ENCODE measurements around the gene COMMD1.

Gene COMMD1

DNA sequence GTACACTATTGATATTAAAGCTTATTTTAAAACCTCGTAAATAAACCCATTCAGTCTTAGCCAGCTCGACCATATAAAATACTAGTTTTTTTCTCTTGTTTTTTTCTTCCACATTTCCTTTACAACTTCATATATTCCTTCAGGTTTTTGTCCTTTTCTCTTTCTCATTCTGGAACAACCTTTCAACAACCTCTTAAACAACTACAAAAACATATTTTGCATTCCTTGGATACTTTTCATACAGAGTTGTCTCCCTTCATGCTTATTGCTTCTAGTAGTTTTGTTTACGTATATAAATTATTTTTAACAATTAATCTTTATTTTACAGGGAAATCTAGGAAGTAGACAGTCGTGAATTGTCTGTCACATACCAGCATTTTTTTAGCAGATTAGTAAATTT is 41.2 kb downstream of the COMMD1 start:
- TF ChIP-seq, protein P1, sequence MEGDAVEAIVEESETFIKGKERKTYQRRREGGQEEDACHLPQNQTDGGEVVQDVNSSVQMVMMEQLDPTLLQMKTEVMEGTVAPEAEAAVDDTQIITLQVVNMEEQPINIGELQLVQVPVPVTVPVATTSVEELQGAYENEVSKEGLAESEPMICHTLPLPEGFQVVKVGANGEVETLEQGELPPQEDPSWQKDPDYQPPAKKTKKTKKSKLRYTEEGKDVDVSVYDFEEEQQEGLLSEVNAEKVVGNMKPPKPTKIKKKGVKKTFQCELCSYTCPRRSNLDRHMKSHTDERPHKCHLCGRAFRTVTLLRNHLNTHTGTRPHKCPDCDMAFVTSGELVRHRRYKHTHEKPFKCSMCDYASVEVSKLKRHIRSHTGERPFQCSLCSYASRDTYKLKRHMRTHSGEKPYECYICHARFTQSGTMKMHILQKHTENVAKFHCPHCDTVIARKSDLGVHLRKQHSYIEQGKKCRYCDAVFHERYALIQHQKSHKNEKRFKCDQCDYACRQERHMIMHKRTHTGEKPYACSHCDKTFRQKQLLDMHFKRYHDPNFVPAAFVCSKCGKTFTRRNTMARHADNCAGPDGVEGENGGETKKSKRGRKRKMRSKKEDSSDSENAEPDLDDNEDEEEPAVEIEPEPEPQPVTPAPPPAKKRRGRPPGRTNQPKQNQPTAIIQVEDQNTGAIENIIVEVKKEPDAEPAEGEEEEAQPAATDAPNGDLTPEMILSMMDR (IDR thresholded peaks at IDR 0.05; ENCODE audit: low read depth, low read length, poor library complexity, severe bottlenecking), result no peak
- TF ChIP-seq EZH2phosphoT487 (IDR thresholded peaks at IDR 0.05; ENCODE audit: borderline replicate concordance, low read length), result no peak
- no peaks in the 10 kb centered on the region for H3K27me3 ChIP-seq (ENCODE audit: control insufficient read depth, low read length)
- no peaks in the 10 kb centered on the region for H3F3A ChIP-seq (ENCODE audit: control insufficient read depth, insufficient read depth)
- H4K20me1 ChIP-seq (ENCODE audit: control insufficient read depth, insufficient read depth, low read depth, low read length), result no peaks in the 10 kb centered on the region
- H3K4me1 ChIP-seq (ENCODE audit: control insufficient read depth, low read length), result no peaks in the 10 kb centered on the region
- no peaks in the 10 kb centered on the region; the same call in 1 of the 2 replicates for H3K9me3 ChIP-seq (ENCODE audit: control insufficient read depth, insufficient read depth, low read length)
- no peaks in the 10 kb centered on the region for H3K79me2 ChIP-seq (ENCODE audit: control insufficient read depth, low read length)
- no peak overlapping the region for H3K27ac ChIP-seq (ENCODE audit: low read depth, low read length)
- no peak overlapping the region for H3K4me3 ChIP-seq (ENCODE audit: low read length)
- no peak overlapping the region for H3K4me2 ChIP-seq (ENCODE audit: low read length)
- no peaks in the 10 kb centered on the region for H3K36me3 ChIP-seq (ENCODE audit: control insufficient read depth, low read length)
- no peaks in the 10 kb centered on the region for H3K9me2 ChIP-seq (replicated peaks; ENCODE audit: control insufficient read depth, low read length)

DNA sequence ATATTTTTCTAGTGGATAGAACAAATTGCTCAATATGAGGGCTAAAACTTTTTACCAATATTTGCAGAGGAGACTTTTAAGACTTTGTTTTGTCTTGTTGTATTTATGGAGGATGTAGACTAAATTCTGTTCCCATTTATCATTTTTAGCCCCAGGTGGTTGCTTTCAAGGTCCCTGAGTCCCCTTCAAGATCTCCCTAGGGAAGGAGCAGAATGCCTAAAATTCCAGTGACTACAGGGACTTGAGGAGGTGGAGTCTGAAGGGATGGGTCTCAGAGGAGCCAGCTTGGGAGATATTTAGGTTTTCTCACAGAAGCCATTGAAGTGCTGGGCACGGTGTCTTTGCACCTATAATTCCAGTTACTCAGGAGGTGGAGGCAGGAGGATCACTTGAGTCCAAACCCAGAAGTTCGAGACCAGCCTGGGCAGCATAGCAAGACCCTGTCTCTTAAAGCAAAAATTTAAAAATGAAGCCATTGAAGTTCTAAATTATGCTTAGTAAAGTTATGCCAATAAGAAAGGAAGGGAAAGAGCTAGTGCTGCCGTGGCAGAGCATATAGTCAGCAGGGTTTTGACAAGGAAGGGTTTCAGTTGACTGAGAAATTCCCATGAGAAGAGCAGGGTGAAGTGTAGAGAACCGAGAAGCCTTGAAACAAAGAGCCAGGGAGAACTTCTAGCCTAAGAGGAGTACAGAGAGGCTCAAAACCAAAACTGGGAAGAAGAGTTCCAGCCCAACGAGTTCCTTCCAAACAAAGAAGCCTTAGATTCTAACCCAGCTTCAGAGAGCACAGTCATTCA is 43.4 kb downstream of the COMMD1 start:
- no peaks in the 10 kb centered on the region for H3K27me3 ChIP-seq (ENCODE audit: control insufficient read depth, low read length)
- no peaks in the 10 kb centered on the region for H3K9me2 ChIP-seq (replicated peaks; ENCODE audit: control insufficient read depth, low read length)
- peaks cover 6% of the 10 kb centered on the region for H3K9me3 ChIP-seq (ENCODE audit: control insufficient read depth, insufficient read depth, low read length)
- H3F3A ChIP-seq (ENCODE audit: control insufficient read depth, insufficient read depth), result no peaks in the 10 kb centered on the region
- H3K4me2 ChIP-seq (ENCODE audit: low read length), result no peak overlapping the region
- no peaks in the 10 kb centered on the region for H3K4me1 ChIP-seq (ENCODE audit: control insufficient read depth, low read length)
- H3K79me2 ChIP-seq (ENCODE audit: control insufficient read depth, low read length), result no peaks in the 10 kb centered on the region
- H3K36me3 ChIP-seq (ENCODE audit: control insufficient read depth, low read length), result no peaks in the 10 kb centered on the region
- H4K20me1 ChIP-seq (ENCODE audit: control insufficient read depth, insufficient read depth, low read depth, low read length), result no peaks in the 10 kb centered on the region
- TF ChIP-seq EZH2phosphoT487 (IDR thresholded peaks at IDR 0.05; ENCODE audit: borderline replicate concordance, low read length), result no peak
- TF ChIP-seq, protein P1 (IDR thresholded peaks at IDR 0.05; ENCODE audit: low read depth, low read length, poor library complexity, severe bottlenecking), result no peak
- H3K4me3 ChIP-seq (ENCODE audit: low read length), result no peak overlapping the region
- H3K27ac ChIP-seq (ENCODE audit: low read depth, low read length), result no peak overlapping the region

DNA sequence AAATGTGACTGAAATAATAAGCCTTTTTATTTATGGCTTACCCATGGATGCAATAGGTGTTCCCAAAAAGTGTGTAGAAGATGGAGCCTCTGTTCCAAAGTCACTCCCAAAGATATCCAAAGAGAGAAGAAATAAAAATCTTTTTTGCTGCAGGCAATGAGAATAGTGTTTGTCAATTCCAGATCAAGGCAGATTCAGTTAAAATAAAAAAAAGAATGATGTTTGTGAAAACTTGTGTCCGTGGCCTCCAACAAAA is 43.9 kb downstream of the COMMD1 start:
- Histone ChIP-seq H3K4me3 (ENCODE audit: low read length) (no peak overlapping the region), H3K27ac (ENCODE audit: low read depth, low read length) (no peak overlapping the region), H3K4me1 (ENCODE audit: control insufficient read depth, low read length) (no peaks in the 10 kb centered on the region), H3K9me3 (ENCODE audit: control insufficient read depth, insufficient read depth, low read length) (peaks cover 6% of the 10 kb centered on the region), H4K20me1 (ENCODE audit: control insufficient read depth, insufficient read depth, low read depth, low read length) (no peaks in the 10 kb centered on the region), H3K79me2 (ENCODE audit: control insufficient read depth, low read length) (no peaks in the 10 kb centered on the region), H3K36me3 (ENCODE audit: control insufficient read depth, low read length) (no peaks in the 10 kb centered on the region), H3K27me3 (ENCODE audit: control insufficient read depth, low read length) (no peaks in the 10 kb centered on the region), H3F3A (ENCODE audit: control insufficient read depth, insufficient read depth) (no peaks in the 10 kb centered on the region), H3K4me2 (ENCODE audit: low read length) (no peak overlapping the region), H3K9me2 (replicated peaks; ENCODE audit: control insufficient read depth, low read length) (no peaks in the 10 kb centered on the region)
- no peak for TF ChIP-seq EZH2phosphoT487 (IDR thresholded peaks at IDR 0.05; ENCODE audit: borderline replicate concordance, low read length)
- TF ChIP-seq, protein P1 (IDR thresholded peaks at IDR 0.05; ENCODE audit: low read depth, low read length, poor library complexity, severe bottlenecking), result no peak

Data from DOHH2 (cell line).